Loucy (cell line): ENCODE measurements around the gene MAML2.

ENCODE experiments used
- H2AFZ ChIP-seq: fragments of 200-600 bp; sonication (generic); 2 replicates; pipeline ENCODE4 v1.6.0; 2016; ENCODE audit warnings: antibody characterized with exemption, mild to moderate bottlenecking, low read length, moderate library complexity
- H3F3A ChIP-seq: fragments of 200-600 bp; 2 replicates; pipeline ENCODE4 v1.6.0; 2016; ENCODE audit warnings: antibody characterized with exemption, low read depth, mild to moderate bottlenecking
- H3K27me3 ChIP-seq: fragments of 200-600 bp; sonication (generic); 2 replicates; pipeline ENCODE4 v1.6.1; 2014; ENCODE audit warnings: low read length, mild to moderate bottlenecking; ENCODE audit not compliant: insufficient read depth, poor library complexity, severe bottlenecking
- H3K36me3 ChIP-seq: fragments of 200-600 bp; sonication (generic); 2 replicates; pipeline ENCODE4 v1.6.1; 2016; ENCODE audit warnings: low read length; ENCODE audit not compliant: insufficient read depth
- H3K4me1 ChIP-seq: fragments of 200-600 bp; sonication (generic); 2 replicates; pipeline ENCODE4 v1.5.1; 2014; ENCODE audit warnings: low read length, mild to moderate bottlenecking; ENCODE audit not compliant: insufficient read depth, poor library complexity, severe bottlenecking
- H3K4me2 ChIP-seq: fragments of 200-600 bp; sonication (generic); 2 replicates; pipeline ENCODE4 v1.6.0; 2014; ENCODE audit warnings: antibody characterized with exemption, low read length, low read depth, mild to moderate bottlenecking; ENCODE audit not compliant: poor library complexity, severe bottlenecking
- H3K4me3 ChIP-seq: fragments of 200-600 bp; sonication (generic); 2 replicates; pipeline ENCODE4 v1.5.1; 2014; ENCODE audit warnings: low read length, mild to moderate bottlenecking, mixed read lengths; ENCODE audit not compliant: poor library complexity, severe bottlenecking
- H3K79me2 ChIP-seq: fragments of 200-600 bp; sonication (generic); 2 replicates; pipeline ENCODE4 v1.6.1; 2014; ENCODE audit warnings: low read length; ENCODE audit not compliant: insufficient read depth
- H3K9ac ChIP-seq: fragments of 200-600 bp; sonication (generic); 2 replicates; pipeline ENCODE4 v1.6.0; 2014; ENCODE audit warnings: mild to moderate bottlenecking, low read depth, low read length, moderate library complexity; ENCODE audit not compliant: poor library complexity, severe bottlenecking
- H3K9me2 ChIP-seq: fragments of 200-600 bp; sonication (generic); replicated peaks from 2 replicates; pipeline ENCODE4 v1.6.1; 2016; ENCODE audit warnings: low read depth, low read length, mixed read lengths
- H3K9me3 ChIP-seq: fragments of 200-600 bp; sonication (generic); 2 replicates; pipeline ENCODE4 v1.6.1; 2014; ENCODE audit warnings: mild to moderate bottlenecking, antibody characterized with exemption, low read length, low read depth; ENCODE audit not compliant: insufficient read depth
- H4K20me1 ChIP-seq: fragments of 200-600 bp; sonication (generic); 2 replicates; pipeline ENCODE4 v1.6.0; 2014; ENCODE audit warnings: antibody characterized with exemption, low read length, mild to moderate bottlenecking; ENCODE audit not compliant: insufficient read depth, poor library complexity, severe bottlenecking
- CTCF ChIP-seq: fragments of 200-600 bp; sonication (generic); conservative IDR thresholded peaks from 2 replicates; pipeline ENCODE4 v1.5.1; 2014; ENCODE audit warnings: mild to moderate bottlenecking, antibody characterized with exemption, low read length
- EZH2phosphoT487 ChIP-seq: fragments of 200-600 bp; IDR thresholded peaks from 2 replicates; pipeline ENCODE4 v1.6.1; 2018; ENCODE audit warnings: antibody characterized with exemption, mild to moderate bottlenecking, moderate library complexity, borderline replicate concordance

MAML2 gene

GRCh38 chr11:96001037-96001436 lies 342.0 kb downstream of the MAML2 start:
- Histone ChIP-seq H3K27me3 (no peaks in the 10 kb centered on the region), H3K9me2 (no peaks in the 10 kb centered on the region), H3K36me3 (no peaks in the 10 kb centered on the region), H4K20me1 (no peaks in the 10 kb centered on the region), H3K4me1 (no peaks in the 10 kb centered on the region), H3K79me2 (no peaks in the 10 kb centered on the region), H3F3A (no peaks in the 10 kb centered on the region), H3K4me2 (no peak overlapping the region), H3K9me3 (no peaks in the 10 kb centered on the region), H2AFZ (no peak overlapping the region), H3K4me3 (no peak overlapping the region), H3K9ac (no peak overlapping the region)
- TF ChIP-seq CTCF (no peak), EZH2phosphoT487 (no peak)

DNA sequence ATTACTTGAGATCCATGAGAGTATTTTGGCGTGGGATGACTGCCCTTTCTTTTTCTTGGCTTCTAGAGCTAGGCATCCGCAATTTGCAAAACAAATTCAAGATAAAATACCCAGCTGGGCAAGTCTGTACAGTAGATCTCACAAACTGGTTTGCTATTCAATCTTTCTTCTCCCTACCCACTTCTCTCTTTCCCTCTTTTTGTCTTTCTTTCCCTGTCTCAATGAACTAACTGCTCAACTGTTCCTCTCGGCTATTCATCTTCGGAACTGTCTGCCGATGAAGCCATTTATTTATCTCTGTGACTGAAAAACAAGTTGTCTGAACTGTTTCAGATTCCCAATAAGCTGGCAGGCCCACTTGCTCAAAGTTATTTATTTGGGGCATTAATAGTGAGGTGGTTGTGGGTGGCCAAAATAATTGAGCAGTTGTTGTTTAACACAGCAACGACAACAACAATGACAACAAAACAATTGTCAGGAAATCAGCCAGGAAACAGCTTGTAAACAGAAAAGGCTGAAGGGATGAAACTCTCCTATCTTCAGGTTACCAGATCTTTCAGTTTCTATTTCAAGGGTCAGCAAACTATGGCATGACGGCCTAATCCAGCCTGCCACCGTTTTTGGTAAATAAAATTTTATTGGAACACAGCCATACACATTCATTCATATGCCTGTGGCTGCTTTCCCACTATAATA lies 343.1 kb downstream of the MAML2 start:
- no peak overlapping the region for H3K4me3 ChIP-seq
- H3K9me3 ChIP-seq: no peaks in the 10 kb centered on the region
- no peaks in the 10 kb centered on the region for H3K9me2 ChIP-seq
- H4K20me1 ChIP-seq: no peaks in the 10 kb centered on the region
- no peaks in the 10 kb centered on the region for H3K27me3 ChIP-seq
- no peak overlapping the region for H3K4me2 ChIP-seq
- H3F3A ChIP-seq: no peaks in the 10 kb centered on the region
- no peak for TF ChIP-seq CTCF
- no peak for TF ChIP-seq EZH2phosphoT487
- H2AFZ ChIP-seq: no peak overlapping the region
- no peak overlapping the region for H3K9ac ChIP-seq
- H3K36me3 ChIP-seq: no peaks in the 10 kb centered on the region
- H3K79me2 ChIP-seq: no peaks in the 10 kb centered on the region
- H3K4me1 ChIP-seq: no peaks in the 10 kb centered on the region

DNA sequence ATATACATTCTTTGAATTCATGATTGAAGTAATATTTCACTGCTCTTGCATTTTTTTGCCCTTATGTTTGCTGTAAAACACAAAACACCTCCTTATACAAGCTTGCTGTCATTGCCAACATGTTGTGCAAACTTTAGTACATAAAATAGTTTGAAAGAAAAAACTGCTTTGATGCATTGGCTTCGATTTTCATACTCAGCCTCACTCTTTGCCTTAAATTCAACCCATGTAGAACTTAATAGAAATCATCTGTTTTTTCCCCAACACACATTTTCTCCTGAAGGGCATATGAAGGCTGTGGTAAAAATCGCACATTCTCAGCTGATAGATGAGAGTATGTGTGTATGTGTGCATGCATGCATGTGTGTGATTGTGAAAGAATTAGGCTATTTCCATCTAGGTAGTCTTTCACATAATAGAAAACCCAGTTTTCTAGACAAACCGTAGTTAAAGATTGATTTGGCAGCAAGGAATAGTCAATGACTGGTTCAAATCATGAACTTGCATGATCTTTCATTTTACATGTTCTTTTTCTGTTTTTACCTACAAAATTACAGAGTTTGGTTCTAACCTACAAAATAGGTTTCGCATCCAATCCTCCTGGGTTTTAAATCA lies 346.3 kb downstream of the MAML2 start:
- no peak overlapping the region for H3K9ac ChIP-seq
- no peaks in the 10 kb centered on the region for H3F3A ChIP-seq
- H3K79me2 ChIP-seq: no peaks in the 10 kb centered on the region
- H3K4me2 ChIP-seq: no peak overlapping the region
- no peaks in the 10 kb centered on the region for H3K4me1 ChIP-seq
- no peaks in the 10 kb centered on the region for H3K9me3 ChIP-seq
- no peaks in the 10 kb centered on the region for H4K20me1 ChIP-seq
- TF ChIP-seq CTCF (no peak), EZH2phosphoT487 (no peak)
- H3K36me3 ChIP-seq: no peaks in the 10 kb centered on the region
- H3K27me3 ChIP-seq: no peaks in the 10 kb centered on the region
- H3K9me2 ChIP-seq: no peaks in the 10 kb centered on the region
- no peak overlapping the region for H3K4me3 ChIP-seq
- no peak overlapping the region for H2AFZ ChIP-seq
